ENCODE measurements around the gene TNFRSF6B. TPM values are rescaled to one million over a fixed set of nuclear protein-coding genes. Genes with fewer than 3 reads are reported as not detected.
"Not testable (repeated sequence)": the region's sequence is repeated elsewhere in the genome, so short reads cannot be mapped to it uniquely, and the experiment has no call there.

TNFRSF6B gene
- total RNA-seq, result 3.2 TPM

DNA sequence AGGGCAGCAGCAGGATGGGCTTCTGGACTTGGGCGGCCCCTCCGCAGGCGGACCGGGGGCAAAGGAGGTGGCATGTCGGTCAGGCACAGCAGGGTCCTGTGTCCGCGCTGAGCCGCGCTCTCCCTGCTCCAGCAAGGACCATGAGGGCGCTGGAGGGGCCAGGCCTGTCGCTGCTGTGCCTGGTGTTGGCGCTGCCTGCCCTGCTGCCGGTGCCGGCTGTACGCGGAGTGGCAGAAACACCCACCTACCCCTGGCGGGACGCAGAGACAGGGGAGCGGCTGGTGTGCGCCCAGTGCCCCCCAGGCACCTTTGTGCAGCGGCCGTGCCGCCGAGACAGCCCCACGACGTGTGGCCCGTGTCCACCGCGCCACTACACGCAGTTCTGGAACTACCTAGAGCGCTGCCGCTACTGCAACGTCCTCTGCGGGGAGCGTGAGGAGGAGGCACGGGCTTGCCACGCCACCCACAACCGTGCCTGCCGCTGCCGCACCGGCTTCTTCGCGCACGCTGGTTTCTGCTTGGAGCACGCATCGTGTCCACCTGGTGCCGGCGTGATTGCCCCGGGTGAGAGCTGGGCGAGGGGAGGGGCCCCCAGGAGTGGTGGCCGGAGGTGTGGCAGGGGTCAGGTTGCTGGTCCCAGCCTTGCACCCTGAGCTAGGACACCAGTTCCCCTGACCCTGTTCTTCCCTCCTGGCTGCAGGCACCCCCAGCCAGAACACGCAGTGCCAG lies at the start of gene TNFRSF6B:
Gene TNFRSF6B, plus strand, starts transcription at position 25 of the 729 bp plus-strand sequence. Its CDS starts 116 bp downstream, at position 141.
- no peak for DNase-seq (ENCODE audit: low spot score)

- DNase-seq (ENCODE audit: low spot score), result no peak
These were observed 48.3 kb upstream of the TNFRSF6B start for GRCh38 chr20:63648190-63648589.

- no peak for DNase-seq (ENCODE audit: low spot score)
These were observed 47.4 kb upstream of the TNFRSF6B start for GRCh38 chr20:63648895-63649589.

DNA sequence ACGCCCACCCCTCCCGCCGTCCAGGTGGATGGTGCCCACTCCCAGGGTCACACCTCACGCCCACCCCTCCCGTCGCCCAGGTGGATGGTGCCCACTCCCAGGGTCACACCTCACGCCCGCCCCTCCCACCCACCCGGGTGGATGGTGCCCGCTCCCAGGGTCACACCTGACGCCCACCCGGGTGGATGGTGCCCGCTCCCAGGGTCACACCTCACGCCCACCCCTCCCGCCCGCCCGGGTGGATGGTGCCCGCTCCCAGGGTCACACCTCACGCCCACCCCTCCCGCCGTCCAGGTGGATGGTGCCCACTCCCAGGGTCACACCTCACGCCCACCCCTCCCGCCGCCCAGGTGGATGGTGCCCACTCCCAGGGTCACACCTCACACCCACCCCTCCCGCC lies 46.0 kb upstream of the TNFRSF6B start:
- DNase-seq (ENCODE audit: low spot score), result not testable (repeated sequence)

DNA sequence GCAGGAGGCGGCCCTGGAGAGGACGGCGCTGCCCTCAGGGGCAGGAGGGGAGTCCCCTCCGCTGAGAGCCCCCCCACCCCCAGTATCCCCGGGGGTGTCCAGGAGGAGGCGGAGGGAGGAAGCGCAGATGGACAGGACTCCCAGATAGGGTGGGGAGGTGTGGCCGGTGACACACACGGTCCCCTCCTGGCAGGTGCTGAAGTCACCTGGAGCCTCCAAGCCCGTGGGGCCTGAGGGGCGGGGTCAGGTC lies 44.6 kb upstream of the TNFRSF6B start:
- no peak for DNase-seq (ENCODE audit: low spot score)

DNA sequence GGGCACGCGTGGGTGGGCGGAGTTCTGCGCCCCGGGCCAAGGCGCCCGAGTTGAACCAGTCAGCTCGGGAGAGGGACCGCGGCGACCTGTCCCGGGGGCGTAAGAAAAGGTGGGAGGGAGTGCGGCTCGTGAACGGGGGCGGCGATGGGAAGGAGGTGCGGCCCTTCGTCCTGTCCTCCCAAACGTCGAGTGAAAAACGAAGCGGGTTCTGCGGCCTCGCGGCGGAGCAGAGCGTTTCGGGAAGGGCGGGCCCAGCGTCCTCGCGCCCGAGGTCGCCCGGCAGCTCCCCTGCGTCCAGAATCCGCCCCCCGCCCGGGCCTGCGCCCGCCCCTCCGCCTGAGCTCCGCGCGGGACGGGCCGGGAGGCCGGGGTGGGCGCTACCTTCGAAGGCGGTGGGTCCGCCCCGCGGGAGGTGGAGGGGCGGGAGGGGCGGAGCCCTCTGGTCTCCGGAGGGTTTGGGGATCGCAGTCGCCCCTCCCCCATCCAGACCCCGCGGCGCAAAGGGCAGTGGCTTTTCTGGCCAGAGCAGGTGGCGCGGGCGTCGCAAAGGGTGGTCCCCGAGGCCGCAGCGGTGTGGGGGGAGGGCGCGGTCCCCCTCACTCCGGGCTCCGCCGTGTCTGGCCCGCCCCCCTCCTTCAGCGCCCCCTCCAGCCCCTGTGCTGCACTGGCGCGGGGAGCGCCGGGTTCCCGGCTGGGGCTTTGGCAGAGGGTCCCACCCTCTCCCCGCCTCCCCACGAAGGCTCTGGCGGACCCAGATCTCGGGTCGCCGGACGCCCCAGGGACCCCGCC lies 44.1 kb upstream of the TNFRSF6B start:
- no peak for DNase-seq (ENCODE audit: low spot score)

DNA sequence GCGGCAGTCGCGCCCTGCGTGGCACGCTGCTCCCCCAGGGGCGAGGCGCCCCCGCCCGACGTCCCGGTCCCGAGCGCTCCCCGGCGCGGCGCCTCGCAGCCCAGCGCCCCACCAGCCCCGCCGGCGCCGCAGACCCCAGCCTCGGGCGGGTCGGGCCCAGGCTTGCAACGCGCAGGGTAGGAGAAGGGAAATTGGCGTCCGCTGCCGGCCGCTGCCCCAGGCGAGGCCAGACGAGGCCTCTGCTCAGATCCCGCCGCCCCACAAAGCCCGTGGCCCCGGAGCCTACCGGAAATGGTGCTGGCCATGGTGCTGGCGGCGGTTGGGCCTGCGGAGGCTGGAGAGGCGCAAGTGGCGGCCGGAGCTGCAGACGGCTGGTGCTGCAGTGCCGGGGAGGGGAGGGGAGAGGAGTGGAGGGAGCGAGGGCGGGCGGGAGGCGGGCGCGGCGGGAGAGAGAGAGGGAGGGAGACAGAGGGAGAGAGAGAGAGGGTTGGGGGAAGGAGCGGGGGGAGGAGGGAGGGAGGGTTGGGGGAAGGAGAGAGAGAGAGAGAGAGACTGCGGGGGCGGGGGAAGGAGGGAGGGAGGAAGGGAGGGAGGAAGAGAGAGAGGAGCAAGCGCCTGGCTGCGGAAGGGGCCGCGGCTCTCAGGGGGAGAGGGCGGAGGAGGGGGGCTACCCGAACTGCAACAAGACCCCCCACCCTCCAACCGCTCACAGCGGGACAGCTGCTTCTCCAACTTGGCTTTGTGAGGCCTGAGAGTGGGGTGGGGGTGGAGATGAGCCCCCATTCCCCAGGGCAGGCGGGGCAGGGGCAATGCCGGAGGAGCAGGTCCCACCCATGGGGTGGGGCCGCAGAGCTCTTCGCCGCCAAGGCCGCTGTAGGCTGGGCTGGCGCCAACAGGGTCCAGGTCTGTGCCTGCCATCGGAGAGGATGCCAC lies 43.1 kb upstream of the TNFRSF6B start, which contains the start of gene STMN3:
Gene STMN3, minus strand, starts transcription at position 384 of the 933 bp plus-strand sequence. Its CDS starts 79 bp downstream, at position 305.
- peak; percentile 87 for DNase-seq (ENCODE audit: low spot score)

DNA sequence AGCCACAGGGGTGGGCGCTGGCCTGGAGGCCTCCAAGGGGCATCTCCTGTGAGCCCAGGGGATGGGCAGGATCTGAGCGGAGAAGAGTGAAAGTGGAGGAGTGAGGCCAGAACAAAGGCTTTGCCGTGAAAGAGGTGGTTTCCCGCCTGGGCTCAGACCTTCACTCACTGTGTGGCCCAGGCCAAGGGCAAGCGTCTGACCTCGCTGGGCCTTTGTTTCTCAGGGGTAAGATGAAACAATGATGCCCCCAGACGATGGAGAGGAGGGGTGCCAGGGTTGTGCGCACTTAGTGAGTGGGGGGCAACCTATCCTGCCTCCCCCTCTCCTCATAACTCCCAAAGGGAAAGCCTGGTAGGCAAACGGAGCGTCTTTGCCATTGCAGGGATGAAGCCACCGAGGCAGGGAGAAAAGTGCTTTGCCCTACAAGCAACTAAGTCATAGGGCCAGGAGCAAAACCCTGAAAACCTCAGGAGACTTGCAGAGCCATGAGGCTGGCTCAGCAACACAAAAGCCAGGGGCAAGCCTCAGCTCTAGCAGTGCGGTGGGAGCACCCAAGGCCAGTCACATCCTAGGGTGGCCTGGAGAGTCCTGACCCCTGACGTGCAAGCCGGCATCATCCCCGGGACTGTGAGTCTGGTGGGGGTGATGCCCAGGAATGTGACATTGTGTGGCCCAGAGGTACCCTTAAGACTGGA lies 42.3 kb upstream of the TNFRSF6B start:
- DNase-seq (ENCODE audit: low spot score), result no peak

GRCh38 chr20:63655249-63655648 lies 41.2 kb upstream of the TNFRSF6B start:
- DNase-seq (ENCODE audit: low spot score), result no peak

DNA sequence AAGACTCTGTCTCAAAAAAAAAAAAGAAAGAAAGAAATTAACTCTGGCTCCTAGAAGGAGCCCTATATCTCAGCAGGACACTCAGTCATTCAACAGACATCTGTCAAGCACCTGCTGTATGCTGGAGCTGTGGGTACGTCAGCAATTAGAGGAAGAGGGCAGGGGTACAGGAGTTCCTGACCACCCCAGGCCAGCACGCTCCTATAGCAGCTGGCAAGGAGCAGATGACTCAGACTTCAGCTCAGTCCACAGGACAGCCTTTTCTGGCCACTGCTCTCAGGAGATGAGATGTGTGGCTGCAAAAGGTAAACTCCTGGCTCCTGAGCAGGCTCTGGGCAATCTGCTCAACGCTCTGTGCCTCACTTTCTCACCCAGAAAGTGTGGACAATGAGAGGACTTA lies 40.0 kb upstream of the TNFRSF6B start:
- no peak for DNase-seq (ENCODE audit: low spot score)

DNA sequence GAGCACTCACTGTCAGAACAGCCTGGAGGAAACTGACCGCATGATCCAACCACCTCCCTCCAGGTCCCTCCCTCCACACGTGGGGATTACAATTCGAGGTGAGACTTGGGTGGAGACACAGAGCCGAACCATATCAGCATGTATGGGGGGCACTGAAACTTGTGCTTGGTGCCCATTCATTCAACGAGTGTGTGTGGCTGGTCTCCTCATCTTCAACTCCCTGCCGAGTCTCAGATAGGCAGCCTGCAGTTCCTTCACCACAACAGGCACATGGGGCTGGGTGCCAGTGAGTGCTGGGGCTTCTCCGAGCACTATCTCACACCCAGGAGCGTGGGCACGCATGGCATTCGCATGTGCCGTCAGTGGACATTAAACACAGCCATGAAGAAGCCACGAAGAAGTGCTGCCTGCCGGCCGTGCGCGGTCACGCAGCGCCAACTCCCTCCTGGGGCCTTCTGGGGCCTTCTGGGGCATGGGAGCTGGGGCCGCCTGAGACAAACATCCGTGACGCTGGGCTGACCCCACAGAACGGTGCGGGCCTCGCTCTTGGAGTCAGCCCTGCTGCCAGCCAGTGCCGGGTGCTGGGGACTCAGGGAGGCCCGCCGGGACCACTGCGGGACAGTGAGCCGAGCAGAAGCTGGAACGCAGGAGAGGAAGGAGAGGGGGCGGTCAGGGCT lies 39.1 kb upstream of the TNFRSF6B start:
- no peak for DNase-seq (ENCODE audit: low spot score)

- DNase-seq (ENCODE audit: low spot score), result peak; percentile 93
These were observed 38.3 kb upstream of the TNFRSF6B start, which contains the start of gene RTEL1 for GRCh38 chr20:63657937-63658748. Gene RTEL1, plus strand, starts transcription at chr20:63658312. Its CDS starts 1,091 bp downstream, at chr20:63659403.

DNA sequence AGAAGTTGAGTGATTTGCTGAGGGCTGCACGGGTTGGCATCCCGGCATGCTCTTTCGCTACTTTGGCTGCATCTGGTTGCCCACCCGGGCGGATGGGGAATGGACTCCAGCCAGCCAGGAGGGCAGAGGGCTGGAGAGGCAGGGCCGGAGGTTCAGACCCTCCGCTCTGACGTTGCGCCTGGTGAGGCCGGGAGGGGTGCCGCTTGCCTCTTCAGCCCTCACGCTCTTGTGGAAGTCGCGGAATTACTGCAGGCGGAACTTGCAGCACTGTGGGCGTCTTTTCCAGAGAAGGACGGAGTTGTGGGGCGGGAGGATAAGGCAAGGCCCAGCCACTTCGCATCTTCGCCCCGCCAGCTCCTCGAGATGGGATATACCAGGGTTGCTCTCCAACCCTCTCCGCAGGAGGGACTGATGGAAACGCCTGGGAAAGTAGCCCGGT lies 37.7 kb upstream of the TNFRSF6B start:
- no peak for DNase-seq (ENCODE audit: low spot score)

DNA sequence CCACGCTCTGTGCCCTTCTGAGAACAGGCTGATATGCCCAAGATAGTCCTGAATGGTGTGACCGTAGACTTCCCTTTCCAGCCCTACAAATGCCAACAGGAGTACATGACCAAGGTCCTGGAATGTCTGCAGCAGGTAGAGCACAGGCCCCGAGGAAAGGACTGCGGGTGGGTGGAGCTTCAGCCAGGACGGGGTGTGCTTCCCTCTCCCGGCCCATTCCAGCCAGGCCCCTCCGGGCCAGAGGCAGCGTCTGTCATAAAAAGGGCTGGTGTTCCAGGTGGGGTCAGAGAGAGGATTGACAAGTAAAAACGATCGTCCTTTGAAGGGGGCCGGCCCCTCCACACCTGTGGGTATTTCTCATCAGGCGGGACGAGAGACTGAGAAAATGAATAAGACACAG lies 37.1 kb upstream of the TNFRSF6B start:
- DNase-seq (ENCODE audit: low spot score), result no peak

GRCh38 chr20:63660174-63660573 lies 36.3 kb upstream of the TNFRSF6B start:
- DNase-seq (ENCODE audit: low spot score), result not testable (repeated sequence)

- no peak for DNase-seq (ENCODE audit: low spot score)
These were observed 35.8 kb upstream of the TNFRSF6B start for GRCh38 chr20:63660622-63661021.

DNA sequence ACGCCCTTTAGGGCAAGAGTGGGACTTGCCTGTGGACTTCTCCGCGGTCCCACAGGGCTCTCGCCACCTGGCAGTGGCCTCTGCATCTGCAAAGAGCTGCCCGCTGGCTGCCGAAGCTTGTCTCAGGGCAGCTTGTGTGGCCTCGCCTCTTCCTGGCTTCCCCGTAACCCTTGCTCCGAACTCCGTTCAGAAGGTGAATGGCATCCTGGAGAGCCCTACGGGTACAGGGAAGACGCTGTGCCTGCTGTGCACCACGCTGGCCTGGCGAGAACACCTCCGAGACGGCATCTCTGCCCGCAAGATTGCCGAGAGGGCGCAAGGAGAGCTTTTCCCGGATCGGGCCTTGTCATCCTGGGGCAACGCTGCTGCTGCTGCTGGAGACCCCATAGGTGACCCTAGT lies 35.3 kb upstream of the TNFRSF6B start:
- no peak for DNase-seq (ENCODE audit: low spot score)

- no peak for DNase-seq (ENCODE audit: low spot score)
These were observed 34.3 kb upstream of the TNFRSF6B start for GRCh38 chr20:63661959-63662812.

Measured in mucosa of gallbladder (tissue), 1 donor.